Activated CD4-positive, alpha-beta T cell treated with anti-CD3 and anti-CD28 coated beads, Interleukin-2, amount 50 U/mL, for 4 hours (primary cell): ENCODE results near the gene SLC43A3.
"Not testable (repeated sequence)": the region's sequence is repeated elsewhere in the genome, so short reads cannot be mapped to it uniquely, and the experiment has no call there.

ENCODE experiments used
- DNase-seq, 2 experiments: peaks; one replicate each; pipeline ENCODE4 v3.0.0-alpha.2; 2020

Gene SLC43A3

DNA sequence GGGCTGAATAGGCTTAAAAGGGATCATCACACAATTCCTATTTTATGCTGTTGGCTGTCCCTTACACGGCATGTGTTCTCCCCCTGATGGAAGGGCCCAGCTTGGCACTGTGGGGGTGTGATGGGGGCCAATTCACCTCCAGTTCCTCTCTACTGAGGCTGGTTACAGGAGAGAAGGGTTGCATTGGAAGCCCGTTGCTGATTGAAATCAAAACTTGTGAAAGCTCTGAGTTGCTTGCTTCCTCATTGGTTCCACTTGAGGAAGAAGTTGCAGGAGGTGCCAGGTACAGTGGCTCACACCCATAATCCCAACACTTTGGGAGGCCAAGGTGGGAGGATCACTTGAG, 23.1 kb downstream of the SLC43A3 start:
- no peak for DNase-seq

DNA sequence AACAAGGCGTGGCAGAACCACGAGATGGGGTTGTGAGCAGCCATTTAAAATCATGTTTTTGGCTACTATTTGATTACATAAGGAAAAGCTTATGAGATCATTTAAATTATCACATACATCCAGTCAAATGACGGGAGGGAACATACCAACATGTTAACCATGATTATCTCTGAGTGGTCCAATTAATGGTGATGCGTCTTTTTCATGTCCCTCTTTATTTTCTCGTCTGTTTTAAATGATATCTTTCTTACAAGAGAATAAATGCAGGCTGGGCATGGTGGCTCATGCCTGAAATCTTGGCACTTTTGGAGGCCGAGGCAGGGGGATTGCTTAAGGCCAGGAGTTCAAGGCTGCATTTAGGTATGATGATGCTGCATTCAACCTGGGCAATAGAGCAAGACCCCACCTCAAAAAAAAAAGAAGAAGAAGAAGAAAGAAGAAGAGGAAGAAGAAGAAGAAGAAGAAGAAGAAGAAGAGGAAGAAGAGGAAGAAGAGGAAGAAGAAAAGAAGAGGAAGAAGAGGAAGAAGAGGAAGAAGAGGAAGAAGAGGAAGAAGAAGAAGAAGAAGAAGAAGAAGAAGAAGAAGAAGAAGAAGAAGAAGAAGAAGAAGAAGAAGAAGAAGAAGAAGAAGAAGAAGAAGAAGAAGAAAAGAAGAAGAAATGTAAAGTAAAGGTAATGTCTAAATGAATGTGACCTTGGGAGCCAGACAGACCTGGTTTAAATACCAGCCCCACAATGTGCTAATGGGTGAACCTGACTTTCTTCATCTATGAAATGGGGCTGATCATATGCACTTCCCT, 23.7 kb downstream of the SLC43A3 start:
- not testable (repeated sequence) for DNase-seq

DNA sequence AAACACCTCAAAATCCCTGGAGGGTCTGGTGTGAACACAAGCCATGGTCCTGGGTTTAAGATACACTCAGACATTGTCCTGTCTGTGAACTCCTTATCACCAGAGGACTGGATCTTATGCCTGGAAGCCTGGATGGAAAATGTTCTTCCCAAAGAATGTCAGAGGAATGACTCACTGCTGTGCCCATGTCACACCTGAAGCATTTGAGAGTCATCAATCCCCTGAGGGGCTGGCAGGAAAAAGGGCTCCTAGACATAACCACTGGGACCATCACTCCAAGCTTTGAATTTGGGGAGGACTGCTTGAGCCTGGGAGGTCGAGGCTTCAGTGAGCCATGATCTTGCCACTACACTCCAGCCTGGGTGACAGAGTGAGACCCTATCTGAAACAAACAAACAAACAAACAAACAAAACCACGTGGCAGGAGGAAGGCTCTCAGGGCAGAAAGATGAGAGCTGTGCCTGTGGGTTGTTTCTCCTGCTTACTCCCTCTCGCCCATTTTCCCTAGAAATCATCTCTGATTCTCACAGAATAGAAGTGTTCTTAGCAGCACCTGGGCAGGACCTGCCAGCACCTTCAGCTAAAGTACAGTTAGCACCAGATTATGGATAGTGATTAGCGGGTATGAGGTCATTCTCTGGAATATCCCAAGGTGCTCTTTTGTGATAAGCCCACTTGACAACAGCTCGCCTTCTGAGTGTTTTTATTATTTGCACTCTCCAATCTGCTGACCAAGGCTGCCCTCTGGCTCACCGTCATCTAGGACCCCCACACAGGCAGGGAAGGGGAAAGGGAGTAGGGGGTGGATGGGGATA, 24.5 kb downstream of the SLC43A3 start:
- DNase-seq: no peak

DNA sequence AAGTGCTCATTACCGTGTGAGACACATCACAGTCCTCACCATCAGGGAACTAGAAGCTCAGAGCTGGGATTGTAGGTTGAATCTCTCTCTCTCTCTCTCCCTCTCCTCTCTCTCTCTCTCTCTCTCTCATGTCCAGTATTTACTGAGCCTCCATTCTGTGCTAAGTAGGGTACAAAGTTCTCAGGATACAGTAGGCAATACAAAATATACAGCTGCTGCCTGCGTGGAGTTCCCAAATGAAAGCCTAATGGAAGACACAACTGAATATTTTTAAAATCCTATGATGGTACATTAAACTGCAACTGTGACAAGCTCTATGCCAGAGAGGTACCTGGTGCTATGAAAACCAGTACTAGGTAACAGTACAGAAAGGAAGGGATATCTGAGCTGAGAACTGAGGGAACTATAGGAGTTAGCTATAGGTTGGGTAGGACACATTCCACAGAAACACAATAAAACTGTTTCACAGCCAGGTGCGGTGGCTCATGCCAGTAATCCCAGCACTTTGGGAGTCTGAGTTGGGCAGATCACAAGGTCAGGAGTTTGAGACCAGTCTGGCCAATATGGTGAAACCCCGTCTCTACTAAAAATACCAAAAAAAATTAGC, 26.8 kb downstream of the SLC43A3 start:
- no peak for DNase-seq

DNA sequence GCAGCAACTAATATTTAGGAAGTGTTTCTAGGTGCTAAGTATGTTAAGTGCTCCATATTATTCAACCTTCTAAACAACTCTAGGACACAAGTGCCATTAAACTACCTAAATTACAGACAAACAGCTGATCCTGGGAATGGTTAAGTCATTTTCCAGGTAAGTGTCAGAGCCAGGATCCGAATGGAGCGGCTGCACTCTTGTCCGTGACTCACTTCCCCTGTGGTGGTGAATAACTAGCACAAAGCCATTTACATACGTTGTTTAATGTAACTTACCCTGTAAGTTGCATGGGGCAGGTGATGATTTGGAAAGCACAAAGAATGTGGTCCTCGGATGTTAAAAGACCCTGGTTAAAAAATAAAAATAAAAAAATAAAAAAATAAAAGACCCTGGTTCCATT, 27.7 kb downstream of the SLC43A3 start:
- DNase-seq: no peak

DNA sequence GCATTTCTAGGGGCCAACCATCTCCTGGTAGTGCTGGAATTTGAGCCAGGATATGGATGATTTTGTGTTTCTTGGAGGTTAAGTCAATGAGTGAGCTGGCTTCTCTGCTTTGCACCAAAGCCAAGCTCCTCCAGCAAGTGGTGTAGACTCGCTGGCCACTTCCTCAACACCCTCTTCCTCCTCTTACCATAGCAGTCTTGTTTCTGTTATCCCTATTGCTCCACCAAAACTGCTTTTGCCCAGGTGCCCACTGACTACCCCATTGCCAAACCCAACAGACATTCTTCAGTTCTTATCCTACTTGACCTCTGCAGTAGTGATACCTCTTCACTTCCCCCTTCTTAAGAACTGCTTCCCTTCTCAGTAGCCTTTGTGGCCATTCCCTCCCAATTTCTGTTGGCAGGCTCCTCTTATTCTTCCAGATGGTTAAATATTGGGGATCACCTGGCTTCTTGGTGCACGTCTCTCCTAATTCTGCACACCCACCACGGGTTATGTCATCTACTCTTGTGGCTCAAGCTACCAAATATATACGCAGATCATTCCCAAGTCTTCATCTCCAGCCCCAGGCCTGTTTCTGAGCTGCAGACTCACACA, 29.4 kb downstream of the SLC43A3 start:
- DNase-seq: no peak

DNA sequence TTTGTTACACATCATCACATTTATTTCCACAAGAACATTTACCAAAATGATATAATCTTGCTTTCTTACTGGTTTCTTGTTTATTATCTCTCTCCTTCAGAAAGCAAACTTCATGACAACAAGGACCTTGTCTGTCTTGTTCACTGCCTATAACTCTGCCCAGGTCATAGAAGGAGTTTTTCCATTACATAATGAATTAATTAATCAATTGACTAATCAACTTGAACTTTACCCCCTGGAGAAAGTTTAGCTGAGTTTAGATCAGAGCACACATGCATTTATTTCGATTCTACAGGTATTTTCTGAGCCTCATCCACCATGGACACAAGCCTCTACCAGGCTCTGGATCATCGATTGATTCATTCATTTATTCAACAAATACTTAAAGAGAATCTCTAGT, 30.2 kb downstream of the SLC43A3 start:
- no peak for DNase-seq

DNA sequence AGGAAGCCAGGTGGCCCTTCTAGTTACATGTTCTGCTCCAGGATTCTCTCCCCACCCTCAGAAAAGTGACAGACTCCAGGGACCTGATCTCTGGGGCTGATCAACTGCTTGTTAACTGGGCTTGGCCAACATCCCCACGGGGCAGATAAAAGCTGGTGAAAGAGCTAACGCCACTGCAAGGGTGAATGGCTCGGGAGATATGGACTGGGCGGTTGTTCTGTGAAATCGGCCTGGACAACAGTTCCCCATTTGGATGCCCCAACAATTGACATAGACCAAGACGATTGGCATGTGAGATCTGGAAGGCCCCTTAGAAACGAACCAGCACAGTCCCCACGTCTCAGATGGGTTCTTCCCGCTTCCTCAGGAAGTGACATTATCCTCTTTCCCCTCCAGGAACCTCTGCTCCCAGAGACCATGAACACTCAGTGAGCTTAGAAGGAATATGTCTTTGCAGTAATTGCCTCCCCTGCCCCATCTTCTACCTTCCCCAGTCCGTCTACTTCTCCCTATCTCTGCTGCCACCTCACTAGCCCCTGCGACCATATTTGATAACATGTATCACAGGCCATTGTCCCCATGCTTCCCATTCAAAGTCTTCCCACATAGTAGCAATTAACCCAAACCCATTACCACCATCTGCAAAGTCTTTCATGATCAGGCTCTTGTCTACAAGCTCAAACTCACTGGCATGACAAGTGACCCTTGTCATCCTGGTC, 30.9 kb downstream of the SLC43A3 start:
- no peak for DNase-seq

DNA sequence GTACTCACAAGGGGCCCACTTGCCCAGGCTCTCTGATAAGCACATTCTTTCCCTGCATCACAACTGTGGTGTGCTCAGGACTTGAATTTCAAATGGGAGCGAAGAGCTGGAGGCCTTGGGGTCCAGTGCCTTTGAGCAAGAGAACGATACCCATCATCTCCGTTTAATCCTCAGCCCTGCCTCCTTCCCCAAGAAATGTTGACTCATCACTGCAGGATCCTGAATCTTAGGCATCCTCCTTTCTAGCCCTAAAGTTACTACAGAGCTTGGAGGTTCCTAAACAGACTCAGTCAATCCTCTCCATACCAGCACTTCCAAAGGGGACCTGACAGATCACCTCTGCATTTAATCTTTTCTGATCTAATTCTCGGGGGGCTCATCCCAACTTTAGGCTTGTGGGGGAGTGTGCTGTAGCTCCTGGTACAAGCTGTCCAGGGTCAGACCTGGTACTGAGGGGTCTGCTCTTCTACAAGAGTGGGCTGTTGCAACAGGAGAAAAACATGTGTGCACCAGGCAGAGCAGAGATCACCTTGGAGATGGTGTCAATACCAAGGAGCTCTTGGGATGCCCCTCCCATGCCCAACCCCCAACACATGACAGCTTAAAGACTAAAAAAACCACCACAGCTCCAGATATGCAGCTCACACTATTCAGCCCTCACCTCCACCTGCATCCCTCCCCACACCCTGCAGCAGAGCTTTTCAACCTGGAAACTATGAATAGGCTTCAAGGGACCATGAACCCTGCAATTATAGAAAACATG, 32.5 kb downstream of the SLC43A3 start:
- DNase-seq: no peak

DNA sequence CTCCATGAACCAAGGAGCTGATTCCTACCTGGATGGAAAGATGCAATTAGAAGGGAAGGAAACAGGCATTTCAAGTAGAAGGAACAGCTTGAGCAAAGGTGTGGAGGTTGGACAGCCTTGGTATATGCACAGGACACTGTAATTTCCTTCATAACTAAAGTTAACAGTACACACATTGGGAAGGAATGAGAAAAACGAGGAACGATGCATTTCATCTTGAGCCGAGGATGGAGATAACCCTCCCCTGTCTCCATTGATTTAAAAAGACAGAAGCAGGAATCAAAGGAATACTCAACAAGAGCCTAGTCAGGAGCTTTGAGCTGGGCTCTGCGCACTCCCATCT, 34.2 kb downstream of the SLC43A3 start:
- DNase-seq: no peak

DNA sequence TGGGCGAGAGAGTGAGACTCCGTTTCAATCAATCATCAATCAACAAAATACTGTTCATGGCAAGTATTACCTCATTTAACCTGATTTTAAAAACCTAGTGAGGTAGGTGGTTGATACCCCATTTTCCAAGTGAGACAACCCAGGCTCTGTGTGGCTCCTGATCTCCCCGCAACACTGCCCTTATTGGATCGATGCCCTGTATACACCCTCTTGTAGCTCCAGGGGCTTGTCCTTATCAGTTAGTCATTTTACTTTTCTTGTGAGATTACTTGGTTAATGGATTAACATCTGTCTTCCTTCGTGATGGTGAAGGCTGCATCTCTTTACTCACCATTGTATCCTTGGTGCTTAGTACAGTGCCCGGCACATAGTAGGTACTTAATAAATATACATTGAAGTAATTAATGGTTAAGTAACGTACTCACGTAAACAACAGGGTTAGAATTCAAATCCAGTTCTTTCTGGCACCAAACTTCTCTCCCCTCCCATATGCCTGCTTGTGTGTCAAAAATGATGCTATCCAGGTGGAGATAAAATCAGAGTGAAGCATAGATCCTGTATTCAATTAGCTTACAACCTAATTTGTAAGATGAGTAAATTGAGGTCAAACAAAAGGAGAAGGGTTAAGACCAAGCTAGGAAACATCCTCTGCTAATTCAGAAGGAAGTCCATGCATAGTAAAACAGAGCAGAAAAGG, 34.7 kb downstream of the SLC43A3 start:
- no peak for DNase-seq

DNA sequence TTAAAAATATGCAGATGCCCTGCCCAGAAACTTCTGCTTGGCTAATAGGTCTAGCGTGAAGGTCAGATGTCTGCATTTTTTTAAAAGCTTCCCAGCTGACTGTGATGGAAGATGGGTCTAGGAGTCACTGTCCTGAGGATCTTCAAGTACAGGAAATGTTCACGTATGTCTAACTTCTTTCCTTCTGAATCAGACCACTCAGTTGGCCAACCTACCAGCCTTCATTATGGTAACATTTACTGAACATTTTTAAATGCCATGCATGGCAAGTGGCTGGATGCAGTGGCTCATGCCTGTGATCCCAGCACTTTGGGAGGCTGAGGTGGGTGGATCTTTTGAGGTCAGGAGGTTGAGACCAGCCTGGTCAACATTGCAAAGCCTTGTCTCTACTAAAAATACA, 35.4 kb downstream of the SLC43A3 start:
- no peak for DNase-seq

DNA sequence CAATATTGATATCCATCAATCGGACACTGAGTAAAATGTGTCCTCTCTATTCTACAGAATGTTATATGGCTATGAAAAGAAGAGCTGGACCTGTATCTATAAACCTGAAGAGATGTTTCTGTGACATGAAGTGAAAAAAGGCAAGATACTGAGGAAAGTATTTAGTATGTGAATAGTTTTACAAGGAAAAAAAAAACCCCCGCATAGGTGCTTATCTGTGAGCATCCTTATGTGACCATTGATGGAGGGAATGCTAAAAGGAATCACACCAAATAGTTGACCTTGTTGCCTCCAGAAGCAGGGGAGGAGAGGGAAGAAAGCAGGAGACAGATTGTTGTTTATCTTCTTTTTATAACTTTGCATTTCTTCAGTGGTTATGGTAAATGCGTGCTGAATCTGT, 35.8 kb downstream of the SLC43A3 start:
- no peak for DNase-seq

DNA sequence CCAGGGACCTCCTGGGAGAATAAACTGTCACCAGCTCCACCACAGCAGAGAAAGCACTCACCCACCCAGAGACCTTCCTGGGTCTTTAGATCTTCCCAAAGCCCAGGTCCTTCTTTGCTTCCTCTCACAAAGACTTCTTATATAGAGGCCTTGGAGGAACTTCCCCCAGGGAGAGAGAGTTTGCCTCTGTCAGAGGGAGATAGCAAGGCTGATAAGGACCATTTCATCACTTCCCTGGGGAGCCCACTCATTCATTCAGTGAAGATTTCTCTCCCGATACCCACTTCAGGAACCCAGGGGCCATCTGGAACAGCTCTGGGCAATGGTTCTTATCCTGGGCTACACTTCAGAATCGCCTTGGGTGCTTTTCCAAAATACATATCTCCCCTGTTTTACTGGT, 36.4 kb downstream of the SLC43A3 start, which contains the start of gene PRG2:
Gene PRG2 (minus strand): TSS at position 116 of the 400 bp plus-strand sequence. CDS start 706 bp downstream, outside the sequence.
- no peak for DNase-seq

DNA sequence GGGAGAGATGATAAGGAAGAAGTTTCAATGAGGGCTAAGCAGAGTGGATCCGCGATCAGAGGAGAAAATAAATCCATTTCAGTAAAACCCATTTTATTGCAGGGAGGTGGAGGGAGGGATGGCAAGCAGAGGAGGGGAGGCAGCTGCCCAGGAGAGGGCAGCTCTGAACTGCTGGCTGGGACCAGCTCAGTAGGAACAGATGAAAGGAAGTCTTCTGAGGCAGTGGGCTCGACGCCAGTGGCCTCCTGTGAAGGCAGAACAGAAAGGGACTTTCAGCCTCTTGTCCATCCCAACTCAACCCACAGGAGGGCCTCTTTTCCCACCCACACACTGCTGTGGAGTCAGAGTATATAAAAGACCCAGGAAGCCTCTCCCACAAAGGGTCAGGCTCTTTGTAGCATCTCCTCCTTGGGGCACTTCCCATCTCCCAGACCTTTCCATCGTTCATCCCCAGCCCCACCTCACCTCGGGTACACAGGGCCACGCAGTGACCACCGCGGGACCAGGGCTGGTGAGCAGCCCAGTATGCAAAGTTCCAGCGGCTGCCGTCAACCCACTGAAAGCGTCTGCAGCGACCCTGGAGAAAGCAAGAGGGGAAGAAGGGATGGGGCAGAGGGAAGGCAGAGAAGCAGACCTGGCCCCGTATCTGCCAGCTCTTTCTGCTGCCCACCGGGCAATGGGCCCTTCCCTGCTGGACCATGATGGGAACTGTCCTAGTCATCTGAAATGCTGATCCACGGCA, 39.5 kb downstream of the SLC43A3 start:
- DNase-seq: no peak

DNA sequence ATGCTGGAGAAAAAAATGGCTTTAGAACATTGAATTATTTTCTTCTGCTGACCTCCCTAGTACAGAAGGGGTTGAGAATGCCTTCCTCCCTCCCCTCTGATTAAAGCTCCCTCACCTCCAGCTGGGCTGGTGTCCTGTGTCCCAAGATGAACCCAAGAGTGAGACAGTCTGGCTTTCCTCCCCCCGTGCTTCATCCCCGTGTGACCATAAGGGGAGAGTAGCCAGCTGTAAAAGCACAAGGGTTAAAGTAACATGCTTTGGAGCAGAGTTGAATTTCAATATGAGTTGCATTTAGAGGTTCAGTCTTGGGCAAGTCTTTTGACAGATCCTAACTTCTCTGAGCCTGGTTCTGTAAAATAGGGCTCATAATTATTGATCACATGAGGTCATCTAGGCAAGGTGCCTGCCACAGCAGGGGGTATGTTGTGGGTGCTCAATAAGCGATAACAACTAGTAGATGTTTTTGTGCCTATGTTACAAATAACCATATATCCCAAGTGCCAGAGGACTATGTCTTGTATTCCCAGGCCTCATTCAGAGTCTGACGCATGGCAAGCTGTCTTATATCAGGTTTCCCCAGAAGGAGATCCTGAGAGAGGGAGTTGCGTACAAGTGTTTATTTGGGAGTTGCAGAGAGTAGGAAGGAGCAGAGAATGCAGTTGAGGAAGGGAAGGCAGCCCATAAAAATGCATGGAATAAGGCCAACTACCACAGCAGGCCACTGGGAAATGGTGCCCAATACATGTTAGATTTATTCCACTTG, 40.6 kb downstream of the SLC43A3 start:
- DNase-seq: no peak

DNA sequence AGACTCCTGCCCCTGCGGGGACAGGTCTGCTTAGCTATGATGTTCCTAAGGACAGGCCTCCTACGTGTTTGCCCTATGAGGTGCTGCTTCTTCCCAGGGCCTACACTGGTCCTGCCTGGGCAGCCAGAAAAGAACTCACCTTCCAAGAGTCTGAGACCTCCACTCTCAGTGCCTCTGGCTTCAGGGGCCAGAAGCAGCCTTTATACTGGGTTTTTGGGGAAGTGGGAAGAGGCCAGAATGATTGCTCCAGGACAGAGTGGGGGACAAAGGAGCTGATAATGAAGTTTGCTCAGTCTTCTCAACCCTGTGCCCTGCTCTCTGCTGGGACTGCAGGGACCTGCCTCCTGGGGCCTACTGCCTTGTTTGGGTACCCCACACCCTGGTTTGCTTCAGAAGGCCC, 45.9 kb downstream of the SLC43A3 start, which contains the start of gene PRG3:
Gene PRG3 (minus strand): TSS at position 176 of the 400 bp plus-strand sequence. CDS start 442 bp downstream, outside the sequence.
- DNase-seq: no peak

DNA sequence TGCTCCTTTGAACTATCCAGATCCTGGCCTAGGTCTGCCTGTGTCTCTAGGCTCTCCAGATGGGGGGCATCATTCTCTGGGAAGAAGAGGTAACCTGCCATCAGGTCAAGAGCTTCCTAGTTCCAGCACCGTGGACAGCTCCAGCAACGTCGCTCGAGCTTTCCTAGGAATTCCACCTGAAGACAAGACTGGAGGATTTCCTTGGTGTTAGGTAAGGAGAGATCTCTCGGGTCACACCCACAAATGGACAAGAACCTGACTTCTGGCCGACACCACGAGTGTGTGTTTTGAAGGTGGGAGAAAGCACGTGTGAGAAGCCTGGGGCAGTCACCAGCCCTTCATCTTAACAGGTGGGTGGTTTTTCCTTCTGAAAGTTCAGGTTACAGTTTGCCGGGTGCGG, 47.2 kb downstream of the SLC43A3 start:
- no peak for DNase-seq

DNA sequence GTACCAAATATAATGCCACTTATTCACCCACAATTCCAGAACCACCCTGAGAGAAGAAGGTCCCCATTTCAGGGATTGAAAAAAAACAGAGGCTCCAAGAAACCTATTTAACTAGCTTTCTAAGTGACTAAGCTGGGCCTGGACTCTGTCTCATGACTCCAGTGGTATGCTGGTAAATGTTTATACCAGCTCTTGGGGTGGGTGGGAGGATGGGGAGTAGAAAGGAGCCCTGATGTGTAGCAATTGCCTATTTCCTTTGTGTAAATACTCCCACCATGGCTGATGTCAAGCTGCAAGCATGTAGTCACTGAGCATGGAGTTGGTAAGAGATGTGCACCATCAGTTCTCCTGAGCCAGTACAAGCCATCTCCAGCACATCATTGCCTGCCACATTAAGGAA, 48.7 kb downstream of the SLC43A3 start:
- no peak for DNase-seq

DNA sequence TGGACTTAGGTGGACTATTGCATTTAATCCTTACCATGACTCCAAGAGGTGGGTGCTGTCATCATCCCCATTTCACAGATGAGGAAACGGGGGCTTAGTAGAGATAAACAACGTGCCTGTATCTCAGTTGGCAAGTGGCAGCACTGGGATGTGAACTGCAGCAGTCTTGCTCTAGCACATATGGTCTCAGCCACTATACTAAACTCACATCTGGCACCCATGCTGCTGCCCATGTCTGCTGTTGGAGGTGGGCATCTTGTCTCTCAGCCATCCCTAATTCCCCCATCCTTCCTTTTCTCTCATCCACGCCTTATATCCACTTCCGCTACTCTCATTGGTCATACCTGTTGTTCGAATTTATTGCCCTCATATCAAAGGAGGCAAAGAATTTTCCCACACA, 49.8 kb downstream of the SLC43A3 start:
- DNase-seq: no peak
